PC-3 (cell line): ENCODE measurements around the gene TBX2. TPM values are rescaled to one million over a fixed set of nuclear protein-coding genes. Genes with fewer than 3 reads are reported as not detected.

Source experiments
- ATAC-seq: fragments of 200-7000 bp; cut with Tn5 transposase; 2 replicates; pipeline ENCODE4 v1.9.1; 2020; ENCODE audit warnings: mild to moderate bottlenecking, moderate library complexity
- BruUV-seq: library from RNA; stranded (reverse); fragments of 400-500 nt; replicated peaks from 2 replicates; lab custom pipeline; 2021; lab: Mats Ljungman, UMichigan
- CTCF ChIA-PET: fragments of 300-600 bp; sonication (Branson Sonifier 250); formaldehyde crosslinking; loops from one replicate; lab custom pipeline; 2022; ENCODE audit warnings: antibody characterized with exemption; lab: Charles Lee
- POLR2A ChIA-PET: fragments of 300-600 bp; sonication (Branson Sonifier 250); formaldehyde crosslinking; loops from one replicate; lab custom pipeline; 2022; ENCODE audit warnings: antibody characterized with exemption; ENCODE audit not compliant: unreplicated experiment; lab: Charles Lee
- DNase-seq: peaks from one replicate; pipeline ENCODE4 v3.0.0-alpha.2; 2015
- H2AFZ ChIP-seq: fragments of 300-600 bp; sonication (generic); 2 replicates; pipeline ENCODE4 v1.6.0; 2016; ENCODE audit warnings: antibody characterized with exemption, low read length
- H3F3A ChIP-seq: fragments of 300-600 bp; sonication (generic); one replicate; pipeline ENCODE4 v1.6.0; 2017; ENCODE audit warnings: antibody characterized with exemption, low read length, control low read depth, mild to moderate bottlenecking; ENCODE audit not compliant: unreplicated experiment
- H3K27ac ChIP-seq: fragments of 300-600 bp; sonication (generic); 2 replicates; pipeline ENCODE4 v1.5.1; 2016; ENCODE audit warnings: mild to moderate bottlenecking, low read length
- H3K27me3 ChIP-seq: fragments of 300-600 bp; sonication (generic); 2 replicates; pipeline ENCODE4 v1.6.1; 2016; ENCODE audit warnings: low read length, mixed read lengths
- H3K36me3 ChIP-seq: fragments of 300-600 bp; sonication (generic); 2 replicates; pipeline ENCODE4 v1.6.1; 2016; ENCODE audit warnings: low read depth, mixed run types, low read length, mixed read lengths
- H3K4me1 ChIP-seq: fragments of 300-600 bp; sonication (generic); 2 replicates; pipeline ENCODE4 v1.5.1; 2016; ENCODE audit warnings: low read length; ENCODE audit not compliant: insufficient read depth
- H3K4me2 ChIP-seq: fragments of 300-600 bp; sonication (generic); 2 replicates; pipeline ENCODE4 v1.6.0; 2016; ENCODE audit warnings: low read length
- H3K4me3 ChIP-seq: fragments of 300-600 bp; sonication (generic); 2 replicates; pipeline ENCODE4 v1.5.1; 2016; ENCODE audit warnings: mild to moderate bottlenecking, low read length, mixed read lengths
- H3K79me2 ChIP-seq: fragments of 300-600 bp; sonication (generic); 2 replicates; pipeline ENCODE4 v1.6.1; 2017; ENCODE audit warnings: low read length, mixed read lengths
- H3K9ac ChIP-seq: fragments of 300-600 bp; sonication (generic); 2 replicates; pipeline ENCODE4 v1.6.0; 2016; ENCODE audit warnings: mild to moderate bottlenecking, low read length
- H3K9me2 ChIP-seq: fragments of 300-600 bp; sonication (generic); replicated peaks from 2 replicates; pipeline ENCODE4 v1.6.1; 2016; ENCODE audit warnings: mixed run types, low read length, mixed read lengths
- H3K9me3 ChIP-seq: fragments of 300-600 bp; sonication (generic); 2 replicates; pipeline ENCODE4 v1.6.1; 2016; ENCODE audit warnings: low read length, mixed read lengths
- H4K20me1 ChIP-seq: fragments of 300-600 bp; sonication (generic); 2 replicates; pipeline ENCODE4 v1.6.1; 2016; ENCODE audit warnings: low read length, mixed read lengths
- CTCF ChIP-seq: fragments of 300-600 bp; sonication (generic); conservative IDR thresholded peaks from 2 replicates; pipeline ENCODE4 v1.5.1; 2017; ENCODE audit warnings: antibody characterized with exemption, low read depth, mild to moderate bottlenecking, low read length
- EZH2 ChIP-seq: fragments of 300-600 bp; sonication (generic); IDR thresholded peaks from one replicate; pipeline ENCODE4 v1.6.1; 2017; ENCODE audit warnings: antibody characterized with exemption, mild to moderate bottlenecking, low read length; ENCODE audit not compliant: unreplicated experiment
- EZH2phosphoT487 ChIP-seq: fragments of 300-600 bp; sonication (generic); IDR thresholded peaks from 2 replicates; pipeline ENCODE4 v1.6.1; 2018; ENCODE audit warnings: mild to moderate bottlenecking, antibody characterized with exemption, low read length, borderline replicate concordance
- intact Hi-C: fragments of 100-400 bp; cut with micrococcal nuclease; formaldehyde crosslinking; loops from 2 replicates; pipeline ENCODE4 v1.9.0; 2023
- total RNA-seq: library from RNA; depleted of rRNA; stranded (reverse); fragments of >200 nt; gene quantifications from 2 replicates; pipeline ENCODE4 v1.2.3, GENCODE V29; 2014

TBX2 gene
- total RNA-seq, 1 experiment from 2014 or later, result 7.1 TPM

- no peak overlapping the region for H3K27ac ChIP-seq
- BruUV-seq, result no TSS peak
Observed at GRCh38 chr17:61390479-61390791, 9.2 kb upstream of the TBX2 start.

GRCh38 chr17:61391595-61392291 is 7.9 kb upstream of the TBX2 start:
- CTCF ChIA-PET, result interaction anchor here (0.6 kb wide), 1 partner anchor 444 kb away, joined by 3 read pairs; no protein-coding TSS in a partner anchor
- H3K4me2 ChIP-seq, result no peak overlapping the region
- H3K36me3 ChIP-seq, result no peaks in the 10 kb centered on the region
- no peak for DNase-seq
- H3K27ac ChIP-seq, result no peak overlapping the region
- peaks cover 3% of the 10 kb centered on the region; the same call in 1 of the 2 replicates for H3K4me1 ChIP-seq
- POLR2A ChIA-PET, result no interaction called here
- H3K9ac ChIP-seq, result no peak overlapping the region
- H3K79me2 ChIP-seq, result no peaks in the 10 kb centered on the region
- intact Hi-C loops, result loop anchor here (5.0 kb wide), 1 partner anchor 669 kb away; no protein-coding TSS in a partner anchor
- TF ChIP-seq EZH2phosphoT487, result no peak
- no peak for TF ChIP-seq EZH2
- TF ChIP-seq CTCF, result no peak
- no peaks in the 10 kb centered on the region for H3F3A ChIP-seq
- no peaks in the 10 kb centered on the region for H3K9me2 ChIP-seq
- H3K4me3 ChIP-seq, result no peak overlapping the region
- no peak overlapping the region for H2AFZ ChIP-seq
- no peak for ATAC-seq
- BruUV-seq, result no TSS peak
- no peaks in the 10 kb centered on the region for H3K27me3 ChIP-seq
- H4K20me1 ChIP-seq, result no peaks in the 10 kb centered on the region
- H3K9me3 ChIP-seq, result no peaks in the 10 kb centered on the region

More at GRCh38 chr17:61390479-61390791, 9.2 kb upstream of the TBX2 start:
- TF ChIP-seq CTCF (no peak), EZH2 (no peak), EZH2phosphoT487 (no peak)
- no peaks in the 10 kb centered on the region for H4K20me1 ChIP-seq
- no peak overlapping the region for H2AFZ ChIP-seq
- no peak overlapping the region for H3K4me2 ChIP-seq
- no peak overlapping the region for H3K4me3 ChIP-seq
- no peaks in the 10 kb centered on the region for H3K9me2 ChIP-seq
- intact Hi-C loops, result loop anchor here (1.0 to 5.0 kb wide), 2 partner anchors 388 to 668 kb away; no protein-coding TSS in a partner anchor
- ChIA-PET POLR2A (no interaction called here), CTCF (interaction anchor here (0.7 kb wide), 1 partner anchor 215 kb away, joined by 3 read pairs; no protein-coding TSS in a partner anchor)
- H3K27me3 ChIP-seq, result no peaks in the 10 kb centered on the region
- H3F3A ChIP-seq, result no peaks in the 10 kb centered on the region
- H3K36me3 ChIP-seq, result no peaks in the 10 kb centered on the region
- H3K79me2 ChIP-seq, result no peaks in the 10 kb centered on the region
- DNase-seq (no peak), ATAC-seq (no peak)
- peaks cover 3% of the 10 kb centered on the region; the same call in 1 of the 2 replicates for H3K4me1 ChIP-seq
- no peak overlapping the region for H3K9ac ChIP-seq
- no peaks in the 10 kb centered on the region for H3K9me3 ChIP-seq

GRCh38 chr17:61392679-61393078 is 7.0 kb upstream of the TBX2 start:
- no peak overlapping the region for H3K9ac ChIP-seq
- no peaks in the 10 kb centered on the region for H3K9me3 ChIP-seq
- BruUV-seq, result no TSS peak
- H3F3A ChIP-seq, result no peaks in the 10 kb centered on the region
- no peak overlapping the region for H3K4me3 ChIP-seq
- H3K9me2 ChIP-seq, result no peaks in the 10 kb centered on the region
- H3K4me1 ChIP-seq, result peaks cover 6% of the 10 kb centered on the region; the same call in 1 of the 2 replicates
- no peak overlapping the region for H3K4me2 ChIP-seq
- DNase-seq (no peak), ATAC-seq (no peak)
- H2AFZ ChIP-seq, result no peak overlapping the region
- H4K20me1 ChIP-seq, result no peaks in the 10 kb centered on the region
- H3K27me3 ChIP-seq, result no peaks in the 10 kb centered on the region
- no peak overlapping the region for H3K27ac ChIP-seq
- TF ChIP-seq EZH2, result no peak
- TF ChIP-seq CTCF, result no peak
- no peak for TF ChIP-seq EZH2phosphoT487
- ChIA-PET POLR2A (no interaction called here), CTCF (no interaction called here)
- H3K36me3 ChIP-seq, result no peaks in the 10 kb centered on the region
- no peaks in the 10 kb centered on the region for H3K79me2 ChIP-seq
- intact Hi-C loops, result loop anchor here (5.0 kb wide), 1 partner anchor 670 kb away; no protein-coding TSS in a partner anchor
